D721Med (cell line): ENCODE data around the gene CNTNAP2.
A peak's percentile ranks its signal among the peaks of the same experiment; 100 is the strongest.

Experiments used
- DNase-seq: peaks from one replicate; pipeline ENCODE4 v3.0.0; 2011; ENCODE audit warnings: low spot score; ENCODE audit not compliant: insufficient read length
- FAIRE-seq: peaks from 2 replicates; lab custom pipeline; 2011; peaks lifted over from hg19 to GRCh38; lab: Jason Lieb, UNC
- CTCF ChIP-seq: IDR thresholded peaks from 2 replicates; pipeline ENCODE4 v1.5.1; 2012; ENCODE audit warnings: mild to moderate bottlenecking, control low read depth; ENCODE audit not compliant: insufficient read depth; ENCODE audit errors: missing control alignments

The CNTNAP2 gene

GRCh38 chr7:147524726-147525250 is 1408.2 kb downstream of the CNTNAP2 start:
- DNase-seq = no peak
- TF ChIP-seq CTCF = no peak
- FAIRE-seq = no peak

DNA sequence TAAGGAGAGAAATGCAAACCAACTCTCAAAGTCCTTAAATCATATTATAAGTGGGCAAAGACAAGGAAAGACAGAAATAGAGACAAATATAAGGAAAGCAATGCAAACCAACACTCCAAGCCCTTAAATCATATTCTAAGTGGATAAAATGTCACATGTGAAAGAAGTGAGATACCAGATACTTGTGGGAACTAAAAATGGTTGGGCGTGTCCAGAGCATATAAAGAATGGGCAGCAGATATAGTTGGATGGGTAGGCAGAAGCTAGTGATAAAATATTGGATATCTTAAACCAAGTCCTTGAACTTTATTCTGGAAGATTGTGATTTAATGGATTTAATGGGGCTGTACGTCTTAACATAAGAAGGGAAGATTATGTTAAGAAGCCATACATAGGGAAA is 1408.7 kb downstream of the CNTNAP2 start:
- DNase-seq (no peak), FAIRE-seq (peak; percentile 55)
- no peak for TF ChIP-seq CTCF

GRCh38 chr7:147535701-147536111 is 1419.1 kb downstream of the CNTNAP2 start:
- TF ChIP-seq CTCF = no peak
- DNase-seq (no peak), FAIRE-seq (no peak)

DNA sequence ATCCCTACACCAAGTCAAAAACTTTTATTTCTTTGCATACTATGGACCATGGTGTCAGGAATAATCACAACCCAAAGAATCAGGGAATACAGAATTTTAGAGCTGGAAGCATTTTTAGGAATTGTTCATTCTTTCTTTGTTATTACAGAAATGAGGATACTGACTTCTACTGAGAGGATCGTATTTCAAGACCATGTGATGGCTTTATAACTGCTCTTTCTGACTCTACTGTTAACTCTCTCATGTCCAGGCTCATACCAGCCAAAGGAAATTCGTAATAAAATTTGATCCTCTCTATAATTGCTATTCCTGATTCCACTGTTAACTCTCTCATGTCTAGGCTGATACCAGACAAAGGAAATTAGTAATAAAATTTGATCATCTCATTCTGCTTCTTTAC is 1423.1 kb downstream of the CNTNAP2 start:
- TF ChIP-seq CTCF = no peak
- no peak for DNase-seq
- FAIRE-seq = peak; percentile 70

DNA sequence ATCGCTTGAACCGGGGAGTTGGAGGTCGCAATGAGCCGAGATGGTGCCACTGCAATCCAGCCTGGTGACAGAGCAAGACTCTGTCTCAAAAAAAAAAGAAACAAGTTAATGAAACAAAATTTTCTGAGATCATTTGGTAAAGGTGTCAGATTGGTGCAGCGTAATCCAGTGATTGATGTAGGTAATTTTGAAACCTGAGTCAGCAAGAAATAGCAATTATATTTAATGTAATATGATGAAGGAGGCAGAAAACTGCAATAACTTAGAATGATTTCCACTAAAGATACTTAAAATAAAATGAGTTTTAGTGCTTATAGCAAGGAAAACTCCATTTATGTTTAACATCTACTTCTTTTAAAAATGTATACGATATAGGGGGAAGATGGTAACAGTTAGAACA is 1424.1 kb downstream of the CNTNAP2 start:
- TF ChIP-seq CTCF = no peak
- FAIRE-seq (no peak), DNase-seq (no peak)

- DNase-seq (peak; percentile 24), FAIRE-seq (peak; percentile 99)
Measured at GRCh38 chr7:147541261-147541660, 1424.7 kb downstream of the CNTNAP2 start.

More at GRCh38 chr7:147541261-147541660, 1424.7 kb downstream of the CNTNAP2 start:
- TF ChIP-seq CTCF = no peak
